Activated naive CD8-positive, alpha-beta T cell treated with anti-CD3 and anti-CD28 coated beads, Interleukin-2, amount 50 U/mL, for 16 hours (primary cell): Measurements from ENCODE around the gene LRP1B.

Source experiments
- DNase-seq: peaks from one replicate; pipeline ENCODE4 v3.0.0-alpha.2; 2020; ENCODE audit warnings: low read depth, low spot score

The LRP1B gene

GRCh38 chr2:140851258-140851981 lies 1279.4 kb downstream of the LRP1B start:
- no peak for DNase-seq

DNA sequence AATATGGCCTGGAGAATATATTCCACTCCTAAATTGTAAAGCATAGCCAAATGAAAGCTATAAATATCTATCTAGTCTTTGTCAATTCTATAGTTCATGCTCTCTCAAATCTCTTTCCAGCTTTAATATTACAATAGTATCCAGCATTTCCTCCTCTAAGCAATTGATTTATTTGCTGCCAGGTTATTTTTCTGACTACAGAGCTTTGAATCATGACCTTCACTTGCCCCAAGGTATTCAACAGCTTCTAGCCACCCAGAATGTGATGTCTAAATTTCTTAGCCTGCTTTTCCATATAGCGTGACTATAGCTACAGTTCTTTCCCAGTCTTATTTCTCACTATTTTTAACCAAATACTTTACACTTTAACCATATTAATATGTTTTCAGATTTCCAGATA lies 1287.6 kb downstream of the LRP1B start:
- no peak for DNase-seq

DNA sequence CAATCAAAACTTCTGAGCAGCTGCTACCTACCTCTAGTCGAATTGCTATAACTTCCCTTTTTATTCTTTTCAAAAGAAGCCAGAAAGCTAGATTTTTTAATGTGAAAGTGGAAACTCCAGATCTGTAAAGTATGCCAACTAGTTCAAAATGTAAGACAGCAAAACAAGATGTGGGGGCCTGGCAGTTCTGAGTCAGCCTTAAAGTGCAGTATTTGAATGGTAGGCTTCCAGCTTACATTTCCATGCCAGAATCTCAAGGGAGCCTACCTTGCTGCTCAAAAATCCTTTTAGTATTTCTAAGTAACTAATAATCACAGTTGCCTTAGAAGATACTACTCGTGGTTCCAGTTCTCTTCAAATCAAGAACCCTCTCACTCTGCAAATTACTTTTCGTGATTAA lies 1288.7 kb downstream of the LRP1B start:
- no peak for DNase-seq

- no peak for DNase-seq
Observed at GRCh38 chr2:140841141-140841540, 1289.7 kb downstream of the LRP1B start.

- DNase-seq: no peak
Observed at GRCh38 chr2:140836826-140837225, 1294.0 kb downstream of the LRP1B start.

DNA sequence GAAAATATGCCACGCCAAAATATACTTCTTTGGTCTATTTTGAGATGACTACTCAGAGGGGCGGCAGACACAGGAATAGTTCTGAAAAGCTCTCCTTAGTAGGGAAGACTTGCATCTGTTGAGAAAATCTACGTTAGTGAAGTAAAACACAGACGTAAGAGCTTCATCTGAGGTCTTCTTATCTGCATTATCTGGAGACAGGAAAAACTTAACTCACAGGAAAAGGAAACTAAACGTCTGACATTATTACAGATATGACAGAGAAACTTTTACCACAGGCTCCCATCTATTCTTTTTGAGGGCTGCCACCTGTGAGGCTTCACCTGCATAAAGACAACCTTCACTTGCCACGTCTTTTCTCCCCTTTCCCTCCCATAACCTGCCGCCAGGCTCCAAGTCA lies 1295.7 kb downstream of the LRP1B start:
- DNase-seq: no peak

- no peak for DNase-seq
Observed at GRCh38 chr2:140814141-140814540, 1316.7 kb downstream of the LRP1B start.

- DNase-seq: no peak
Observed at GRCh38 chr2:140808820-140809219, 1322.0 kb downstream of the LRP1B start.

DNA sequence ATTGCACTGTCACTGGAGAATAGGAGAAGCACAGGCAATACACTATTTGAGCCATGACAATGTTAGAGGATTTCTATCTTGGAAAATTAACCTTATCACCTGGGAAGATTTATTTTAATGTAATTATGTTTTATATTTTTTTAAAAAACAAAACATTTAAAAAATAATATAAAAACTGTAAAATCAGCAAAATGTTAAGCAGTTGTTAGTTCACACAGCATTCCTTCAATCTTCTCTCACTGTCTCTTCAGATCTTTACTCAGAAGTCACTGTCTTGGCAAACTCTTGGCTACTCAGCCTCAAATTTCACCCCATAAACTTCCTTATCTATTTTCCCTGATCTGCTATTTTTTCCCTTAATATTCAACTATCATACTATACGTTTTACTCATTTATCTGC lies 1322.6 kb downstream of the LRP1B start:
- no peak for DNase-seq

DNA sequence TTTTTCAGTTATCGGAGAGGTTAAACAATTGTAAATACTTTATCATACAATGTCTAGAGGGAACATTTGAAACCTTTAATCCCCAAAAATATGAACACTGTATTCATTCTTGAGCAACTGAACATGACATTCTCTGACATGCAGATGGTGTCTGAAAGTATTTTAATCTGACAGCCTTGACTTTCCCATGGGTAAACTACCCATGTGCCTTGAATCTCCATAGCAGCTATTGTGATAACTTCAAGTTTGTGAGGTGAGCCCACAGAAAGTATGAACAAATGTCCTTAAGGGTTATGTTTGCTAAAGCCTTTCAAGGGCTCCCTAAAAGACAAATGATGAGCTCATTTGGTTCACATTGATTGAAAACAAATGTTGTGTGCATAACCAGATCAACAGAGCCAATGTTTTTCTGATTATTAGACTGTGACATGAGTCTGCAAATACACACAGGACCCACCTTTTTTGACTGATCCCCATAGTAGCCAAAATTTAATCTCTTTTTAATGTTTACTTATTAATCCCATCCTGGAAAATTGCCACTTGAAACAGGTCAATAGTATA lies 1326.0 kb downstream of the LRP1B start:
- no peak for DNase-seq

DNA sequence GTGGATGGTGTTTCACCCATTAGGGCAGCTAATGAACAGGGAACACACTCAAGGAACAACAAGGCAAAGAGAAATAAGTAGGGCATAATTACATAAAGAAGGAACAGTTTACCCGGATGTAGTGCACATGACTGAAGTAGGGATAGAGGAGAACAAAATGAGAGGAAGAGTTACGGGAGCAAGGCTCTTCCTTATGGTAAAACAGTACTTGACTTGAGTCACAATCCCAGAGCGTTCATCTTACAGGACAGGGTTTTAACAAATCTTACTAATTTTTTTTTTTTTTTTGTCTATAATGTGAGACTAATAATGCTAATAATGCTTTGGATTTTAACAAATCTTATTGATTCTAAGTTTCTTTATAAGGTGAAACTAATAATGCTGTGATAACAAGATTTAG lies 1329.5 kb downstream of the LRP1B start:
- DNase-seq: no peak

- no peak for DNase-seq
Observed at GRCh38 chr2:140797718-140798117, 1333.1 kb downstream of the LRP1B start.

DNA sequence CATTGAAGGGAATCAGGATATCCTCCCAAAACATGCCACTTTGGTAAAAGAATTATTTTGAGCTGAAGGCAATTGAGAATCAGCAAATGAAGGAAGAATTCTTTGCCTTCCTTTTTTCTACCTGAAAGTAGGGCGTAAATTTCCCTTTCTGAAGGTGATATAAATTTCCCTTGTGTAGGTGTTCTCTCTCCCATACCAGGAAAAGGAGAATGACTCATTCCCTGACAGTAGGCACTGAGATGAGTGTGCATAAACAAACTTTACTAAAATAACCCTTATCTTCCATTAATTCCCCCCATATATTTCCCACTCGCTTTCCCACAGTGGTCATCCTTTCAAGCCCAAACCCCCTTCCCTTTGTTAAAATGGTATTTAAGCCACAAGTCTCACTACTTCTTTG lies 1339.0 kb downstream of the LRP1B start:
- no peak for DNase-seq

DNA sequence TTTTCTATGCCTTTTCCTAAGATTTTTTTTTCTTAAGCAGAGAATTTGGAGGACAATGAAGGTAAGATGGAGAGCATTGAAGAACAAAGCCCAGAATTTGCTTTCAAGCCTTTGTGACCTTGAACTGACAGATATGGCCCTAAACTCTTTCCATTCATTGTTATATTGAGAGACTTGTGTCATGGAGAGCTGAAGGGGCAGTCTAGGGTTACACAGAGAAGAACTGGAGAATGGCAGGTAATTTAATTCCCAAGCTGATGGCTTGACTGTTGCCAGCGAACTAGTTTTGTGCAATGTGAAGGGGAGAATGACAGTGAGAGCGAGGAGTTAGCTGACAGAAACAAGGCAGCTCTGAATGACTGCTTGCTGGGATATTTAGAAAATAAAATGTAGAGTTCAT lies 1344.2 kb downstream of the LRP1B start:
- no peak for DNase-seq

DNA sequence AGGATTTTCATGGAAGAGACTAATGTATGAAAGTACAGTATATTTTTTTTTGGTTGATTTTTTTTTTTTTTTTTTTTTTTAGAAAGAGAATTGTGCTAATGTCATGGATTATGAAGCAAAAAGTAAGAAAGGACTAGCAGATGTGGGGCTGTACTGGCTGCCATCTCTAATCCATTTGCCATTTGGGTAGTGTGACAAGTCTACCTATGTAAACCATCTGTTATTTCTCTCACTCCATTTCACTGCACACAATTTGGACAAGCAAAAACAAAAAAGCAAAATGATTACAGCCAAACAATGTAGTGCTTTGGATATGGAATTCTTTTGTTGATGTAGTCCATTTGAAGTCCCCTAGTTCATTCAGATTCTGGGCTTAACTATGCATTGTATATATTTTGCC lies 1355.4 kb downstream of the LRP1B start:
- DNase-seq: no peak

DNA sequence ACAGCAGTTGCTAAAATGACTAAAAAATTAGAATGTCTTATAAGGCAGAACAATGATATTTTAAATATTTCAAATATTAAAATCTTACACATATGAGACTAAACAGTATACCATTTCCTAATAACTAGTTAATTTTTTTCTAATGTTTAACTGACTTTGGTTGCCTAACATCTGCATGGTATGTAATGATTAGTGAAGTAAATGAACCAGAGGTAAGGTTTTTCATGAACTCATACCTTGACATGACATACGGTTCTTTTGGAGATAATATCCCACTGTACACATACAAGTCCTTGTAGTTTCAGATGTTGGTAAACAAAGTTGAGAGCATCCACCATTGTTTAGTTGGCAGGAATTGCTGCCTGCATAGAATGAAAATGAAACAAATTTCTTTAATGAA lies 1360.2 kb downstream of the LRP1B start:
- DNase-seq: no peak

DNA sequence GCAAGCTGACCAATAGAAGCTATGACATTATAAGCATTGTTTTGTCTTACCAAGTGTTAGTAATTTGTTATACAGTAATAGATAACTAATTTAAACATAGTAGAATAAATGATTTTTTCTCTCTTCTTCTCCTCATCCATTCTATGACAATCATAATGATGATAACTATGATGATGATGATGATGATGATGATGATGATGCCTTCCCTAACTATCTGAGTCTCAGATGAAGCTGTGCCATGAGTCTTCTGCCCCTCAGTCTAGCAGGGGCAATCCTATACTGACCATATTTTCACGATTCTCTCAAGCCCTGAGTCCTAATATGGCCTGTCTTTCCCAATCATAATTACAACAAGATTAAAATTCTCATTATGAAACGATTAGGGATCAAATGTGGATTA lies 1369.0 kb downstream of the LRP1B start:
- DNase-seq: no peak

- DNase-seq: no peak
Observed at GRCh38 chr2:140759426-140760156, 1371.2 kb downstream of the LRP1B start.

- DNase-seq: no peak
Observed at GRCh38 chr2:140747665-140748064, 1383.2 kb downstream of the LRP1B start.

DNA sequence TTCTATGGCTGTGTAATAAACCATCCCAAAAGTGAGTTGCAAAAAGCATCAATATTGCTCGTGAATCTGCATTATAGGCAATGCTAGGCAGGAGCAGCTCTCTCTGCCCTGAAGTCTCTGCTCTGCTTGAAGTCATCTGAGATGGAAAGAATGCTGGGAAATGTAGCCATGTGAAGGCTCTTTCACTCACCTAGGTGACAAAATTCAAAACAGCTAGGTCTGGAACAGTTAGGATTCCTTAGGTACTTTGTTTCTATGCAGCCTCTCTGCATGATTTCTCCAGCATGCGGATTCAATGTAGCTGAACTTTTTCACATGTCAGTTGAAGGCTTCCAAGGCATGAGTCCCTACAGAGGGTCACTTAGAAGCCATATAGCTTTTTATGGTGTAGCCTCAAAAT lies 1383.7 kb downstream of the LRP1B start:
- DNase-seq: no peak

DNA sequence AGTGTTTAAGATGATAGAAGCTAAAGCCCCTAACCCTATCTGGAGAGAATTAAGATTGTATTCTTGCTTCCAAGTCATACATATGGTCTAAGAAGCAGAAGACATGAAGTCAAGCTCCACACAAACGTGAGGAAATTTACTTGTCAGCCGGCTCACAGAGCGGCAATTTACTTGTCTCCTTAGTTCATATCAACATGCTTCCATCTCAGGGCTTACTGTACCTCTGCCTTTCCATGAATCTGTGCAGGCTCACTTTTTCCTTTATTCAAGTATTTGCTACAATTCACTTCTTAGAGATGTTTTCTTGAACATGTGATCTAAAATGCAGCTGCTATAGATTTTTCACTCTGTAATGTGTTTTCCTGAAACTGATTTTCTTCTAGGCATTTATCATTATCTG lies 1386.4 kb downstream of the LRP1B start:
- DNase-seq: no peak

- no peak for DNase-seq
Observed at GRCh38 chr2:140737006-140737405, 1393.8 kb downstream of the LRP1B start.

GRCh38 chr2:140734992-140735391 lies 1395.8 kb downstream of the LRP1B start:
- DNase-seq: no peak
